CD14-positive monocyte (primary cell): Measurements from ENCODE around the gene FEM1A. TPM values are rescaled to one million over a fixed set of nuclear protein-coding genes. Genes with fewer than 3 reads are reported as not detected.
"Not testable (repeated sequence)": the region's sequence is repeated elsewhere in the genome, so short reads cannot be mapped to it uniquely, and the experiment has no call there.

Experiments used
- DNase-seq, 3 donors: peaks; one replicate each; pipeline ENCODE4 v3.0.0-alpha.2; 2011 to 2022
- H2AFZ ChIP-seq: 2 replicates; pipeline ENCODE4 v1.6.0; 2012; ENCODE audit warnings: mild to moderate bottlenecking, low read depth, low read length, inconsistent platforms; ENCODE audit not compliant: insufficient read depth, poor library complexity, severe bottlenecking
- H3K27ac ChIP-seq, 2 donors: 1 replicate in 1 of 2; 2 replicates in 1 of 2; pipeline ENCODE4 v1.5.1; 2012 to 2013; ENCODE audit warnings: low read length in 2 of 2, control low read depth in 1 of 2, inconsistent platforms in 1 of 2, low read depth in 1 of 2, mild to moderate bottlenecking in 1 of 2
- H3K27me3 ChIP-seq, 2 donors: one replicate each; pipeline versions ENCODE4 v1.6.0 to v1.6.1; 2011 to 2013; ENCODE audit warnings: low read length in 2 of 2; ENCODE audit not compliant: control insufficient read depth in 2 of 2, insufficient read depth in 2 of 2
- H3K36me3 ChIP-seq, 2 donors: replicated peaks in 1 of 2; 1 replicate in 1 of 2; 2 replicates in 1 of 2; pipeline versions ENCODE4 v1.5.1 to v1.6.1; 2012 to 2013; ENCODE audit warnings: low read length in 2 of 2, control low read depth in 1 of 2, inconsistent platforms in 1 of 2, mild to moderate bottlenecking in 1 of 2; ENCODE audit not compliant: insufficient read depth in 2 of 2, control insufficient read depth in 1 of 2
- H3K4me1 ChIP-seq, 2 donors: 1 replicate in 1 of 2; 2 replicates in 1 of 2; pipeline versions ENCODE4 v1.5.1 to v1.6.1; 2012 to 2013; ENCODE audit warnings: low read length in 2 of 2, control low read depth in 1 of 2, inconsistent platforms in 1 of 2, mild to moderate bottlenecking in 1 of 2, moderate library complexity in 1 of 2; ENCODE audit not compliant: insufficient read depth in 2 of 2, control insufficient read depth in 1 of 2
- H3K4me2 ChIP-seq: replicated peaks from 2 replicates; pipeline ENCODE3; 2012; ENCODE audit warnings: low read length, moderate library complexity, mild to moderate bottlenecking; ENCODE audit not compliant: poor library complexity, severe bottlenecking; ENCODE audit errors: extremely low read depth
- H3K4me3 ChIP-seq, 3 experiments: fragments of 200-600 bp in 1 of 3; sonication (generic) in 1 of 3; replicated peaks in 1 of 3; 1 replicate in 2 of 3; 2 replicates in 1 of 3; pipeline ENCODE4 v1.5.1; 2011 to 2013; ENCODE audit warnings: low read length in 3 of 3, mild to moderate bottlenecking in 3 of 3, control low read depth in 2 of 3, low read depth in 2 of 3, inconsistent platforms in 1 of 3, moderate library complexity in 1 of 3
- H3K79me2 ChIP-seq: 2 replicates; pipeline ENCODE4 v1.6.0; 2012; ENCODE audit warnings: mild to moderate bottlenecking, control low read depth, inconsistent platforms, low read length, moderate library complexity; ENCODE audit not compliant: insufficient read depth
- H3K9ac ChIP-seq: 2 replicates; pipeline ENCODE4 v1.6.0; 2017; ENCODE audit warnings: low read length, mild to moderate bottlenecking; ENCODE audit not compliant: insufficient read depth, poor library complexity, severe bottlenecking
- H3K9me3 ChIP-seq, 2 donors: replicated peaks in 1 of 2; 1 replicate in 1 of 2; 2 replicates in 1 of 2; pipeline versions ENCODE4 v1.5.1 to v1.6.1; 2012 to 2013; ENCODE audit warnings: low read length in 2 of 2, control low read depth in 1 of 2; ENCODE audit not compliant: control insufficient read depth in 1 of 2, insufficient read depth in 1 of 2
- H4K20me1 ChIP-seq: 2 replicates; pipeline ENCODE4 v1.6.0; 2012; ENCODE audit warnings: mild to moderate bottlenecking, low read length, control low read depth, moderate library complexity; ENCODE audit not compliant: insufficient read depth
- H3K27ac Mint-ChIP-seq, 7 donors: one replicate each; pipeline ENCODE4 v1.8.0; 2020; ENCODE audit warnings: mild to moderate bottlenecking in 7 of 7, mixed read lengths in 7 of 7, moderate library complexity in 6 of 7, inconsistent platforms in 2 of 7
- H3K27me3 Mint-ChIP-seq, 3 donors: one replicate each; pipeline ENCODE4 v1.8.0; 2021 to 2022; ENCODE audit warnings: low read depth in 3 of 3, mild to moderate bottlenecking in 3 of 3, mixed read lengths in 3 of 3, moderate library complexity in 3 of 3, inconsistent platforms in 1 of 3
- H3K36me3 Mint-ChIP-seq, 2 donors: one replicate each; pipeline ENCODE4 v1.8.0; 2020; ENCODE audit warnings: mixed read lengths in 2 of 2, inconsistent platforms in 1 of 2, mild to moderate bottlenecking in 1 of 2
- H3K4me1 Mint-ChIP-seq: one replicate; pipeline ENCODE4 v1.8.0; 2020; ENCODE audit warnings: mild to moderate bottlenecking, mixed read lengths
- H3K4me3 Mint-ChIP-seq, 2 donors: one replicate each; pipeline ENCODE4 v1.8.0; 2020; ENCODE audit warnings: mild to moderate bottlenecking in 2 of 2, mixed read lengths in 2 of 2, moderate library complexity in 1 of 2
- H3K9me3 Mint-ChIP-seq, 7 donors: one replicate each; pipeline ENCODE4 v1.8.0; 2020 to 2022; ENCODE audit warnings: mixed read lengths in 7 of 7, mild to moderate bottlenecking in 6 of 7, moderate library complexity in 6 of 7, inconsistent platforms in 2 of 7
- CTCF ChIP-seq: fragments of 200-600 bp; IDR thresholded peaks from one replicate; pipeline ENCODE4 v1.8.0; 2022; ENCODE audit warnings: antibody characterized with exemption, mild to moderate bottlenecking
- WGBS: methylation state at CpG from one replicate; pipeline ENCODE4 v1.1.5; 2013; ENCODE audit warnings: missing lambda C conversion rate; ENCODE audit not compliant: insufficient coverage; 5-methylcytosine and 5-hydroxymethylcytosine counted together
- intact Hi-C, 2 donors: fragments of 100-400 bp; cut with micrococcal nuclease; formaldehyde crosslinking; loops; one replicate each; pipeline versions ENCODE4 v1.15.0 to v1.15.1; 2023
- polyA plus RNA-seq, 3 donors: library from polyadenylated mRNA; depleted of rRNA in 1 of 3; unstranded in 2 of 3; stranded (reverse) in 1 of 3; fragments of 300-500 nt in 2 of 3; fragments of >200 nt in 1 of 3; fragmentation: Illumina TruSeq in 2 of 3; gene quantifications; 1 replicate in 2 of 3; 2 replicates in 1 of 3; pipeline ENCODE4 v1.2.3, GENCODE V29; 2012 to 2021

FEM1A gene
- polyA plus RNA-seq, 3 donors = 2.1 to 4.2 (median 2.4) TPM

GRCh38 chr19:4780860-4781259 is 10.7 kb upstream of the FEM1A start:
- peaks cover 1% of the 10 kb centered on the region for H3K4me1 Mint-ChIP-seq
- H3K36me3 ChIP-seq = no peaks in the 10 kb centered on the region
- H3K9me3 ChIP-seq = peaks cover 5 to 9% of the 10 kb centered on the region in 2 donors
- H3K27me3 Mint-ChIP-seq = peaks cover 34 to 52% (median 40%) of the 10 kb centered on the region in 3 donors
- no peaks in the 10 kb centered on the region for H3K4me1 ChIP-seq
- H3K27me3 ChIP-seq = peaks cover 2 to 23% of the 10 kb centered on the region in 2 donors
- no peak overlapping the region for H3K27ac ChIP-seq
- TF ChIP-seq CTCF = no peak
- no peak overlapping the region for H3K4me3 ChIP-seq
- 92% methylated on average over 3 of the region's 6 CpGs for WGBS
- no peak for DNase-seq
- no peak overlapping the region for H3K4me2 ChIP-seq
- H2AFZ ChIP-seq = no peak overlapping the region
- H4K20me1 ChIP-seq = no peaks in the 10 kb centered on the region
- peaks cover 3 to 16% (median 10%) of the 10 kb centered on the region in 7 donors for H3K9me3 Mint-ChIP-seq
- intact Hi-C loops = no loop called here
- H3K27ac Mint-ChIP-seq = no peak overlapping the region
- H3K36me3 Mint-ChIP-seq = no peaks in the 10 kb centered on the region
- H3K4me3 Mint-ChIP-seq = no peak overlapping the region
- H3K79me2 ChIP-seq = no peaks in the 10 kb centered on the region
- H3K9ac ChIP-seq = no peak overlapping the region

- DNase-seq = no peak
- H3K27me3 Mint-ChIP-seq = peaks cover 42 to 59% (median 44%) of the 10 kb centered on the region in 3 donors
- WGBS = no CpG with 5 or more reads among the region's 3 CpGs
- Histone ChIP-seq H3K79me2 (no peaks in the 10 kb centered on the region), H3K27me3 (peaks cover 2 to 25% of the 10 kb centered on the region in 2 donors), H4K20me1 (no peaks in the 10 kb centered on the region), H3K27ac (no peak overlapping the region), H3K4me1 (no peaks in the 10 kb centered on the region), H3K9ac (no peak overlapping the region), H3K4me2 (no peak overlapping the region), H3K4me3 (no peak overlapping the region), H3K9me3 (peaks cover 5 to 9% of the 10 kb centered on the region in 2 donors), H3K36me3 (no peaks in the 10 kb centered on the region), H2AFZ (no peak overlapping the region)
- no peaks in the 10 kb centered on the region for H3K36me3 Mint-ChIP-seq
- no peak overlapping the region for H3K4me3 Mint-ChIP-seq
- H3K4me1 Mint-ChIP-seq = peaks cover 1% of the 10 kb centered on the region
- H3K9me3 Mint-ChIP-seq = peaks cover 3 to 16% (median 10%) of the 10 kb centered on the region in 7 donors
- intact Hi-C loops = no loop called here
- TF ChIP-seq CTCF = no peak
- H3K27ac Mint-ChIP-seq = no peak overlapping the region
These were observed 9.7 kb upstream of the FEM1A start for GRCh38 chr19:4781801-4782200.

GRCh38 chr19:4786412-4787016 is 5.0 kb upstream of the FEM1A start:
- H3K36me3 ChIP-seq, H3K9ac ChIP-seq, H3K4me2 ChIP-seq, H3K4me3 Mint-ChIP-seq, H3K4me3 ChIP-seq, intact Hi-C loops, H3K79me2 ChIP-seq, H3K4me1 ChIP-seq, H4K20me1 ChIP-seq, H3K36me3 Mint-ChIP-seq, H3K9me3 Mint-ChIP-seq, H2AFZ ChIP-seq, H3K9me3 ChIP-seq, H3K27ac Mint-ChIP-seq, H3K4me1 Mint-ChIP-seq, DNase-seq, H3K27ac ChIP-seq: not testable (repeated sequence)
- H3K27me3 Mint-ChIP-seq = peaks cover 31 to 55% (median 54%) of the 10 kb centered on the region in 3 donors
- WGBS = no CpG with 5 or more reads among the region's 6 CpGs
- peaks cover 2 to 27% of the 10 kb centered on the region in 2 donors for H3K27me3 ChIP-seq
